H9 (cell line): Measurements from ENCODE around the gene RCAN2. TPM values are rescaled to one million over a fixed set of nuclear protein-coding genes. Genes with fewer than 3 reads are reported as not detected.

Experiments used
- DNase-seq: peaks from one replicate; pipeline ENCODE4 v3.0.0-alpha.2; 2017
- H2AFZ ChIP-seq: one replicate; pipeline ENCODE4 v1.6.1; 2013; ENCODE audit warnings: mild to moderate bottlenecking, low read length, control low read depth, moderate library complexity
- H2AK5ac ChIP-seq: 2 replicates; pipeline ENCODE4 v1.6.1; 2013; ENCODE audit warnings: low read length, control low read depth, mixed read lengths; ENCODE audit not compliant: insufficient read length
- H2BK120ac ChIP-seq: one replicate; pipeline ENCODE4 v1.6.1; 2013; ENCODE audit warnings: low read depth, mild to moderate bottlenecking, low read length, control low read depth, inconsistent platforms; ENCODE audit not compliant: poor library complexity, severe bottlenecking
- H2BK12ac ChIP-seq: 2 replicates; pipeline ENCODE4 v1.6.1; 2013; ENCODE audit warnings: low read length, control low read depth, mixed read lengths, low read depth; ENCODE audit not compliant: insufficient read length
- H2BK15ac ChIP-seq: 2 replicates; pipeline ENCODE4 v1.6.1; 2013; ENCODE audit warnings: low read depth, low read length, control low read depth
- H2BK20ac ChIP-seq: one replicate; pipeline ENCODE4 v1.6.1; 2013; ENCODE audit warnings: low read depth, mild to moderate bottlenecking, low read length, control low read depth, inconsistent platforms; ENCODE audit not compliant: poor library complexity, severe bottlenecking
- H2BK5ac ChIP-seq: 2 replicates; pipeline ENCODE4 v1.6.1; 2013; ENCODE audit warnings: low read length, control low read depth, mixed read lengths; ENCODE audit not compliant: insufficient read length
- H3K14ac ChIP-seq: 2 replicates; pipeline ENCODE4 v1.6.1; 2013; ENCODE audit warnings: low read length, control low read depth; ENCODE audit not compliant: insufficient read depth
- H3K18ac ChIP-seq: 2 replicates; pipeline ENCODE4 v1.6.1; 2013; ENCODE audit warnings: low read depth, mild to moderate bottlenecking, mixed read lengths, low read length, control low read depth; ENCODE audit not compliant: insufficient read length
- H3K23ac ChIP-seq: 2 replicates; pipeline ENCODE4 v1.6.1; 2013; ENCODE audit warnings: low read length, control low read depth, mixed read lengths, low read depth; ENCODE audit not compliant: insufficient read length
- H3K23me2 ChIP-seq: 2 replicates; pipeline ENCODE4 v1.6.1; 2013; ENCODE audit warnings: low read depth, mild to moderate bottlenecking, mixed read lengths, low read length, control low read depth; ENCODE audit not compliant: insufficient read length, poor library complexity, severe bottlenecking
- H3K27ac ChIP-seq: 2 replicates; pipeline ENCODE4 v1.5.1; 2013; ENCODE audit warnings: low read length, control low read depth, mixed read lengths, low read depth; ENCODE audit not compliant: insufficient read length
- H3K27me3 ChIP-seq: 2 replicates; pipeline ENCODE4 v1.6.1; 2013; ENCODE audit warnings: low read length, control low read depth, inconsistent platforms; ENCODE audit not compliant: insufficient read depth
- H3K4ac ChIP-seq: 2 replicates; pipeline ENCODE4 v1.6.1; 2013; ENCODE audit warnings: low read depth, mild to moderate bottlenecking, control low read depth, inconsistent platforms, low read length, moderate library complexity
- H3K4me1 ChIP-seq: 2 replicates; pipeline ENCODE4 v1.6.1; 2013; ENCODE audit warnings: low read length, control low read depth, inconsistent platforms; ENCODE audit not compliant: insufficient read depth
- H3K4me2 ChIP-seq: 2 replicates; pipeline ENCODE4 v1.6.1; 2013; ENCODE audit warnings: low read length, control low read depth, mixed read lengths; ENCODE audit not compliant: insufficient read length, insufficient read depth
- H3K56ac ChIP-seq: 2 replicates; pipeline ENCODE4 v1.6.1; 2013; ENCODE audit warnings: low read depth, mild to moderate bottlenecking, mixed read lengths, low read length, control low read depth; ENCODE audit not compliant: insufficient read length
- H3K79me1 ChIP-seq: 2 replicates; pipeline ENCODE4 v1.6.1; 2013; ENCODE audit warnings: low read depth, mild to moderate bottlenecking, moderate library complexity, low read length, control low read depth, inconsistent platforms; ENCODE audit not compliant: insufficient read depth, poor library complexity, severe bottlenecking
- H3K79me2 ChIP-seq: 2 replicates; pipeline ENCODE4 v1.6.1; 2013; ENCODE audit warnings: low read length, control low read depth, inconsistent platforms; ENCODE audit not compliant: insufficient read depth
- H3K9ac ChIP-seq: 2 replicates; pipeline ENCODE4 v1.6.1; 2013; ENCODE audit warnings: low read length, control low read depth, mixed read lengths; ENCODE audit not compliant: insufficient read length; ENCODE audit errors: extremely low read depth
- H3K9me3 ChIP-seq: one replicate; pipeline ENCODE4 v1.6.1; 2013; ENCODE audit warnings: low read depth, low read length, inconsistent platforms; ENCODE audit not compliant: control insufficient read depth
- H3T11ph ChIP-seq: one replicate; pipeline ENCODE4 v1.6.1; 2013; ENCODE audit warnings: mild to moderate bottlenecking, low read length, control low read depth, inconsistent platforms
- H4K20me1 ChIP-seq: one replicate; pipeline ENCODE4 v1.6.1; 2013; ENCODE audit not compliant: control insufficient read depth, insufficient read length, insufficient read depth
- H4K5ac ChIP-seq: 2 replicates; pipeline ENCODE4 v1.6.1; 2013; ENCODE audit warnings: low read depth, mild to moderate bottlenecking, mixed read lengths, low read length, control low read depth; ENCODE audit not compliant: insufficient read length
- H4K8ac ChIP-seq: replicated peaks from 2 replicates; pipeline ENCODE4 v1.6.1; 2013; ENCODE audit warnings: low read length, control low read depth, mixed read lengths, low read depth; ENCODE audit not compliant: insufficient read length
- H4K91ac ChIP-seq: 2 replicates; pipeline ENCODE4 v1.6.1; 2013; ENCODE audit warnings: low read depth, mild to moderate bottlenecking, moderate library complexity, mixed read lengths, low read length, control low read depth; ENCODE audit not compliant: insufficient read length
- H3K27ac Mint-ChIP-seq, 3 experiments: 2 replicates in 2 of 3; 3 replicates in 1 of 3; pipeline ENCODE4 v1.8.0; 2020 to 2021; ENCODE audit warnings: mixed read lengths in 3 of 3, mild to moderate bottlenecking in 1 of 3, moderate library complexity in 1 of 3
- H3K27me3 Mint-ChIP-seq: 2 replicates; pipeline ENCODE4 v1.8.0; 2021; ENCODE audit warnings: low read depth, mild to moderate bottlenecking, moderate library complexity, mixed read lengths
- H3K36me3 Mint-ChIP-seq, 3 experiments: 2 replicates in 2 of 3; 3 replicates in 1 of 3; pipeline ENCODE4 v1.8.0; 2020 to 2021; ENCODE audit warnings: low read depth in 3 of 3, mixed read lengths in 3 of 3; ENCODE audit not compliant: insufficient read depth in 1 of 3
- H3K4me1 Mint-ChIP-seq, 2 experiments: 2 replicates each; pipeline ENCODE4 v1.8.0; 2020; ENCODE audit warnings: mixed read lengths in 2 of 2
- H3K4me3 Mint-ChIP-seq, 2 experiments: 2 replicates in 1 of 2; 3 replicates in 1 of 2; pipeline ENCODE4 v1.8.0; 2020 to 2021; ENCODE audit warnings: mild to moderate bottlenecking in 2 of 2, mixed read lengths in 2 of 2, moderate library complexity in 1 of 2
- H3K9me3 Mint-ChIP-seq, 2 experiments: 2 replicates in 1 of 2; 3 replicates in 1 of 2; pipeline ENCODE4 v1.8.0; 2020; ENCODE audit warnings: mild to moderate bottlenecking in 2 of 2, mixed read lengths in 2 of 2, moderate library complexity in 1 of 2
- WGBS: extraction: QIAGEN DNeasy Blood & Tissue Kit; methylation state at CpG from one replicate; pipeline ENCODE4 v1.1.7; 2013; ENCODE audit warnings: missing lambda C conversion rate, low lambda C conversion rate, mixed read lengths; ENCODE audit not compliant: insufficient read length; ENCODE audit errors: extremely low coverage; 5-methylcytosine and 5-hydroxymethylcytosine counted together
- total RNA-seq: library from RNA; stranded (reverse); gene quantifications from 2 replicates; pipeline ENCODE4 v1.2.1, GENCODE V29; 2021
- TF ChIP-seq, protein P1 (sequence below): fragments of 200-600 bp; sonication (generic); conservative IDR thresholded peaks from 3 replicates; pipeline ENCODE4 v1.8.0; 2021; ENCODE audit warnings: antibody characterized with exemption, mild to moderate bottlenecking

The RCAN2 gene
- total RNA-seq, 1 experiment from 2014 or later: 3.0 TPM

DNA sequence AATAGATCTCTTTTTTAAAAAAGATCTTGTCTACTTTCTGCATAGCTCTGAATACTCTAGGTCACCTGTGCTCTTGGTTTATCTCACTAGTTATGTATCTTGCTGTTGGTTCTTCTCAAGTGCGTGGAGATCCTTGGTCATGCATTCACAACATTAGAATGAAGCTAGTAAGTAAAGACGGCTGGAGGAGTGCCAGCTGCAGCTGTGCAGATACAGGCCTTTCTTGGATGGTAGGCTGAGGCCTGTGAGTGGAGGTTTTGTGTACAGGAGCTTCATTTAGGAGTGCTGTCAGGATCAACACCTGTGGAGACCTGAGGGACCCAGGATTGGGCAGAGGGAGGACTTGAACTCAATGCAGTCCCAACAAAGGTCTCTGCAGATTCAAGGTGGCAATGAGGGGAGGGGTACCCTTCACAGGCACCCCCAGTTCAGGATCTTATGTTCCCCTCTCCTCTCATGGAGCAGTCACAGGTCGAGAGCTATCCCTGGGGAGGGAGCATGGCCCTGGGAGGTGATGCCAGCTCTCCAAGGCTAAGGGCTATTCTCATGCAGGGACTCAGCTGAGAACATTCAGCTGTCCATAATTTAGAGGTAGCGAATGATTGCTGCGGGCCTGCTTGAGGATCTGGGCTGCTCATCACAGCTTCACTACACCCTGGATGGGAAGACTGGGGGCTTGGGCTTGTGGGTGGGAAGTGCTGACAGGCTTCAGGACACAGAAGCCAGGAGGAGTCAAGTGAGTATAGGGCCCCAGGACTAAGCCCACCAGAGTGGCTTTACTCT, 221.6 kb downstream of the RCAN2 start:
- Histone ChIP-seq H3K23me2 (no peaks in the 10 kb centered on the region), H2BK20ac (no peak overlapping the region), H2AFZ (no peak overlapping the region), H3K27me3 (no peaks in the 10 kb centered on the region), H4K5ac (no peak overlapping the region), H2AK5ac (no peak overlapping the region), H3K4ac (no peak overlapping the region), H4K91ac (no peak overlapping the region), H3K4me1 (no peaks in the 10 kb centered on the region; the same call in 1 of the 2 replicates), H3K9me3 (no peaks in the 10 kb centered on the region), H4K20me1 (no peaks in the 10 kb centered on the region), H3K79me2 (no peaks in the 10 kb centered on the region), H3K9ac (no peak overlapping the region), H4K8ac (no peak overlapping the region), H2BK5ac (no peak overlapping the region), H3K56ac (no peak overlapping the region), H3K4me2 (no peak overlapping the region), H2BK12ac (no peak overlapping the region), H2BK120ac (no peak overlapping the region), H3K27ac (no peak overlapping the region), H3T11ph (no peak overlapping the region), H3K18ac (no peak overlapping the region), H3K23ac (no peak overlapping the region), H2BK15ac (no peak overlapping the region), H3K14ac (no peak overlapping the region; the same call in 1 of the 2 replicates), H3K79me1 (no peaks in the 10 kb centered on the region)
- H3K27me3 Mint-ChIP-seq: no peaks in the 10 kb centered on the region
- no CpG with 5 or more reads among the region's 5 CpGs for WGBS
- H3K36me3 Mint-ChIP-seq: no peaks in the 10 kb centered on the region; a peak in 1 of 7 replicates
- H3K4me1 Mint-ChIP-seq: no peaks in the 10 kb centered on the region
- TF ChIP-seq, protein P1, sequence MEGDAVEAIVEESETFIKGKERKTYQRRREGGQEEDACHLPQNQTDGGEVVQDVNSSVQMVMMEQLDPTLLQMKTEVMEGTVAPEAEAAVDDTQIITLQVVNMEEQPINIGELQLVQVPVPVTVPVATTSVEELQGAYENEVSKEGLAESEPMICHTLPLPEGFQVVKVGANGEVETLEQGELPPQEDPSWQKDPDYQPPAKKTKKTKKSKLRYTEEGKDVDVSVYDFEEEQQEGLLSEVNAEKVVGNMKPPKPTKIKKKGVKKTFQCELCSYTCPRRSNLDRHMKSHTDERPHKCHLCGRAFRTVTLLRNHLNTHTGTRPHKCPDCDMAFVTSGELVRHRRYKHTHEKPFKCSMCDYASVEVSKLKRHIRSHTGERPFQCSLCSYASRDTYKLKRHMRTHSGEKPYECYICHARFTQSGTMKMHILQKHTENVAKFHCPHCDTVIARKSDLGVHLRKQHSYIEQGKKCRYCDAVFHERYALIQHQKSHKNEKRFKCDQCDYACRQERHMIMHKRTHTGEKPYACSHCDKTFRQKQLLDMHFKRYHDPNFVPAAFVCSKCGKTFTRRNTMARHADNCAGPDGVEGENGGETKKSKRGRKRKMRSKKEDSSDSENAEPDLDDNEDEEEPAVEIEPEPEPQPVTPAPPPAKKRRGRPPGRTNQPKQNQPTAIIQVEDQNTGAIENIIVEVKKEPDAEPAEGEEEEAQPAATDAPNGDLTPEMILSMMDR: no peak
- no peak overlapping the region for H3K27ac Mint-ChIP-seq
- H3K4me3 Mint-ChIP-seq: no peak overlapping the region
- DNase-seq: no peak
- no peaks in the 10 kb centered on the region for H3K9me3 Mint-ChIP-seq
